Measurements from ENCODE around the gene CRB1. TPM values are rescaled to one million over a fixed set of nuclear protein-coding genes. Genes with fewer than 3 reads are reported as not detected.

Gene CRB1
- total and polyA plus RNA-seq, 4 donors = 0.03 to 0.55 (median 0.30) TPM

DNA sequence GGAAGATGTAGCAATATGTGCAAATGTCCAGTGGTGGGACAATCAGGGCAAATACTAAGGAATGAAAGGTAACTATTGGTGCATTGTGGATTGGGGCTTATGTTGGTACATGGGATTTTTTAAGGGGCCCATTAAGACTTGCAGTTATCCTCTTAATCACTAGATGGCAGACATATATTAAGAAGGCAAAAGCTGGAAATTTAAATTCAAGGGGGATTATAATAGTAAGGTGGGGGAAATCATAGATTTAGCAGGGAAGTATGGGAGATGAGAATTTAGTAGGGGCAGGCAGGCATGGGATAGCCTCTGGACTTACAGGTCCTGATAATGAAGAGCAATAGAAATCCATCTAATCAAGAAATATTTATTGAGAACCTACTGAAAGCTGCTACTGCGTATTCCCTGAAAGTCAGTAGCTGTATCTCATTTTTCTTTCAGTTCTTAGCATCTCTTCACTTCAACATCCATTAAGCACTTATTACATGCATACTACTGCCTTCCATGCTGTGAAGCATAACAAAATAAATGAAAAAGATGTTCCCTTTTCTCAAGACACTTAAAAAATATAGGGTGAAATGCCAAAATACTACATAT is 251.8 kb downstream of the CRB1 start:
- Histone ChIP-seq H3K27me3 (ENCODE audit: control insufficient read depth in 3 of 3, insufficient read depth in 3 of 3, low read length in 2 of 3) (no peaks in the 10 kb centered on the region), H3K4me3 (no peak overlapping the region), H3K36me3 (ENCODE audit: control insufficient read depth in 4 of 4, insufficient read depth in 4 of 4, low read length in 4 of 4) (no peaks in the 10 kb centered on the region), H3K4me1 (ENCODE audit: control insufficient read depth in 5 of 5, insufficient read depth in 5 of 5, low read length in 5 of 5) (peaks cover 0 to 28% (median 0%) of the 10 kb centered on the region in 5 donors), H3K27ac (ENCODE audit: low read depth in 1 of 2, low read length in 1 of 2) (no peak overlapping the region), H3K9me3 (ENCODE audit: control insufficient read depth in 4 of 4, insufficient read depth in 3 of 4, low read length in 3 of 4) (no peaks in the 10 kb centered on the region), H3K9ac (ENCODE audit: insufficient read depth in 1 of 2, low read length in 2 of 2) (no peak overlapping the region)
- TF ChIP-seq, protein P1, sequence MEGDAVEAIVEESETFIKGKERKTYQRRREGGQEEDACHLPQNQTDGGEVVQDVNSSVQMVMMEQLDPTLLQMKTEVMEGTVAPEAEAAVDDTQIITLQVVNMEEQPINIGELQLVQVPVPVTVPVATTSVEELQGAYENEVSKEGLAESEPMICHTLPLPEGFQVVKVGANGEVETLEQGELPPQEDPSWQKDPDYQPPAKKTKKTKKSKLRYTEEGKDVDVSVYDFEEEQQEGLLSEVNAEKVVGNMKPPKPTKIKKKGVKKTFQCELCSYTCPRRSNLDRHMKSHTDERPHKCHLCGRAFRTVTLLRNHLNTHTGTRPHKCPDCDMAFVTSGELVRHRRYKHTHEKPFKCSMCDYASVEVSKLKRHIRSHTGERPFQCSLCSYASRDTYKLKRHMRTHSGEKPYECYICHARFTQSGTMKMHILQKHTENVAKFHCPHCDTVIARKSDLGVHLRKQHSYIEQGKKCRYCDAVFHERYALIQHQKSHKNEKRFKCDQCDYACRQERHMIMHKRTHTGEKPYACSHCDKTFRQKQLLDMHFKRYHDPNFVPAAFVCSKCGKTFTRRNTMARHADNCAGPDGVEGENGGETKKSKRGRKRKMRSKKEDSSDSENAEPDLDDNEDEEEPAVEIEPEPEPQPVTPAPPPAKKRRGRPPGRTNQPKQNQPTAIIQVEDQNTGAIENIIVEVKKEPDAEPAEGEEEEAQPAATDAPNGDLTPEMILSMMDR (IDR thresholded peaks at IDR 0.05; ENCODE audit: control extremely low read depth, extremely low read depth) = no peak
- DNase-seq (no peak), ATAC-seq (ENCODE audit: insufficient read depth, low FRiP score) (no peak)
- WGBS, 2 donors = 99 to 100% methylated on average over 1 of the region's 1 CpG

DNA sequence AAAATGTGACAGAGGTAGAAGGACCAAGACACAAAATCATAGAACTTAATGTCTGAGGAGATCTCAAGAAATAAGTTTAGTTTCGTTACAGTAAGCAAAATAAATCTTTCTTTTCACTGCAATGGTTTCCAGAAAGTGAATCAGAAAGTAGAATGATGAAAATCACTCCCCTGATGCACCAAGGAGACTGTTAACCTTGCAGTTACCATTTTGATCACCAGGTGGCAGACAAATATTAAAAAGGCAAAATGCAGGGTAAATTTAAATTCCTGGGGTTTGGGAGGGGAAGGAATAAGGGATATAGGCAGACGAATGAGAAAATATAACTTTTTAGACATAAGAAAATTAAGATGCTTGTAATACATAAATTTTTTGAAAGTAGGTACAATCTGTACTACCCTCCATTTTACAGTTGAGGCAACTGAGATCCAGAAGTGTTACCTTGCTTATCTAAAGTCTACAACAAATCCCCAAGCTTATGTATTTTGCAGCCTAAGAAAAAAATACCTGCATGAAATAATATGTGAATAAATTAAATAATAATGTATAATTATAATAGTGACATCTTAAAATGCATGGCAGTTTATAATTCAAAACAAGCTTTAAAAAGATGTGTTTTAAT is 253.2 kb downstream of the CRB1 start:
- DNase-seq = peak in 2 of 3 donors; percentile 28 to 41
- Histone ChIP-seq H3K27me3 (ENCODE audit: control insufficient read depth in 3 of 3, insufficient read depth in 3 of 3, low read length in 2 of 3) (no peaks in the 10 kb centered on the region), H3K4me3 (no peak overlapping the region), H3K9me3 (ENCODE audit: control insufficient read depth in 4 of 4, insufficient read depth in 3 of 4, low read length in 3 of 4) (no peaks in the 10 kb centered on the region), H3K36me3 (ENCODE audit: control insufficient read depth in 4 of 4, insufficient read depth in 4 of 4, low read length in 4 of 4) (no peaks in the 10 kb centered on the region), H3K27ac (ENCODE audit: low read depth in 1 of 2, low read length in 1 of 2) (no peak overlapping the region), H3K9ac (ENCODE audit: insufficient read depth in 1 of 2, low read length in 2 of 2) (no peak overlapping the region), H3K4me1 (ENCODE audit: control insufficient read depth in 5 of 5, insufficient read depth in 5 of 5, low read length in 5 of 5) (peaks cover 0 to 16% (median 0%) of the 10 kb centered on the region in 5 donors)
- WGBS, 2 donors = 43 to 47% methylated on average over 2 of the region's 2 CpGs
- TF ChIP-seq, protein P1 (IDR thresholded peaks at IDR 0.05; ENCODE audit: control extremely low read depth, extremely low read depth) = peak; percentile 31
- no peak for ATAC-seq (ENCODE audit: insufficient read depth, low FRiP score)

DNA sequence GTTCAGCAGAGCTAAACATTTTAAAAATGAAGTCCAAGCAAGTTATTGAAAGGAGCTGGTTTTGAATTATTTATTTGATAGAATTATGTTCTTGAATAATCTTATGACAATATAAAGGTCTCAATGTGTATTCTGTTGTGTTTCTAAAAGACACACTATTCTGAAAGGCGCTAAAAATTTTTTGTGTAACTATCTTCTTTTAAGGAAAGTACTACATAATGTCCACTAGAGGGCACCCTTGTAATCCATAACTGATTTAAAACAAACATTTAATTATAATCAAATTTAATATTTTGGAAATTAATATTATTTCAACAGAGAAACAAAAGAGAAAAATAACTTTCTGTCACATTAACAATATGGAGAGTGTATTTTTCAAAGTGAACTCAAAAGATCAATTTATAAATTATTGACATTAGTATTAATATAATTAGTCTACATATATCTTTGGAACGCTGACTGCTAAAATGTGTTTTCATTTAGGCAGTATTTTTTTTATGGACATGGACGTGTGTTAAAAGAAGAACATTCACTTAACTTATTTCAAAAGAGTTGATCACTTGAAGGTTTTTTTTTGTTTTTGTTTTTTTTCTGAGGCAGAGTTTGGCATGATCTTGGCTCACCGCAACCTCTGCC is 258.8 kb downstream of the CRB1 start:
- no peak for ATAC-seq (ENCODE audit: insufficient read depth, low FRiP score)
- 69 to 75% methylated on average over 4 of the region's 4 CpGs for WGBS, 2 donors
- no peak overlapping the region for H3K9ac ChIP-seq (ENCODE audit: insufficient read depth in 1 of 2, low read length in 2 of 2)
- H3K4me1 ChIP-seq (ENCODE audit: control insufficient read depth in 5 of 5, insufficient read depth in 5 of 5, low read length in 5 of 5) = no peaks in the 10 kb centered on the region
- no peak overlapping the region for H3K4me3 ChIP-seq
- no peaks in the 10 kb centered on the region for H3K9me3 ChIP-seq (ENCODE audit: control insufficient read depth in 4 of 4, insufficient read depth in 3 of 4, low read length in 3 of 4)
- H3K27ac ChIP-seq (ENCODE audit: low read depth in 1 of 2, low read length in 1 of 2) = no peak overlapping the region
- no peaks in the 10 kb centered on the region for H3K27me3 ChIP-seq (ENCODE audit: control insufficient read depth in 3 of 3, insufficient read depth in 3 of 3, low read length in 2 of 3)
- DNase-seq = peak in 2 of 3 donors; percentile 46 to 53
- no peaks in the 10 kb centered on the region for H3K36me3 ChIP-seq (ENCODE audit: control insufficient read depth in 4 of 4, insufficient read depth in 4 of 4, low read length in 4 of 4)
- TF ChIP-seq, protein P1 (IDR thresholded peaks at IDR 0.05; ENCODE audit: control extremely low read depth, extremely low read depth) = peak; percentile 13

Small RNA genes within 50 kb of the gene (small RNA-seq; reads per million reads assigned to genes)
- gene MRPS21P3 (ENCODE audit: low replicate concordance) = not detected

Other genes with a start within 250 kb of the CRB1 start
- gene F13B, start 201.0 kb upstream of the CRB1 start, total RNA-seq = not detected
- not detected for gene F13B, start 201.0 kb upstream of the CRB1 start, polyA plus RNA-seq
- 1 to 10 TPM in 1 of 2 donors, under 1 TPM in 1; 0.55 to 7.3 TPM for gene ASPM, start 121.6 kb upstream of the CRB1 start, total RNA-seq
- gene ASPM, start 121.6 kb upstream of the CRB1 start, polyA plus RNA-seq = under 1 TPM; 0.47 to 0.55 TPM
- 10 to 100 TPM in 1 of 2 donors, 1 to 10 TPM in 1; 9.4 to 26.6 TPM for gene ZBTB41, start 67.0 kb upstream of the CRB1 start, total RNA-seq
- gene ZBTB41, start 67.0 kb upstream of the CRB1 start, polyA plus RNA-seq = 1 to 10 TPM; 2.1 to 2.5 TPM

All from lung (tissue), 13 donors.